ENCODE data around the gene PLXNB1.
A peak's percentile ranks its signal among the peaks of the same experiment; 100 is the strongest.
"Not testable (repeated sequence)": the region's sequence is repeated elsewhere in the genome, so short reads cannot be mapped to it uniquely, and the experiment has no call there.

The PLXNB1 gene

GRCh38 chr3:48463703-48464102, 33.8 kb upstream of the PLXNB1 start:
- DNase-seq (ENCODE audit: low read depth in 2 of 2) = no peak

GRCh38 chr3:48461767-48462166, 31.9 kb upstream of the PLXNB1 start:
- DNase-seq (ENCODE audit: low read depth in 2 of 2) = not testable (repeated sequence)

GRCh38 chr3:48460517-48460902, 30.6 kb upstream of the PLXNB1 start:
- DNase-seq (ENCODE audit: low read depth in 2 of 2) = no peak

- DNase-seq (ENCODE audit: low read depth in 2 of 2) = no peak
These were observed 30.1 kb upstream of the PLXNB1 start for GRCh38 chr3:48459773-48460516.

- DNase-seq (ENCODE audit: low read depth in 2 of 2) = no peak
These were observed 29.4 kb upstream of the PLXNB1 start for GRCh38 chr3:48459331-48459730.

GRCh38 chr3:48456456-48456855, 26.6 kb upstream of the PLXNB1 start:
- no peak for DNase-seq (ENCODE audit: low read depth in 2 of 2)

GRCh38 chr3:48451270-48451669, 21.4 kb upstream of the PLXNB1 start:
- DNase-seq (ENCODE audit: low read depth in 2 of 2) = no peak

GRCh38 chr3:48446425-48447193, 16.7 kb upstream of the PLXNB1 start, which contains the start of gene ATRIP:
Gene ATRIP (plus strand): TSS chr3:48446737. CDS start chr3:48446846, 109 bp downstream.
- peak; percentile 63 to 84 for DNase-seq (ENCODE audit: low read depth in 2 of 2)

GRCh38 chr3:48446043-48446424, 16.1 kb upstream of the PLXNB1 start:
- DNase-seq (ENCODE audit: low read depth in 2 of 2) = no peak

- no peak for DNase-seq (ENCODE audit: low read depth in 2 of 2)
These were observed 15.5 kb upstream of the PLXNB1 start for GRCh38 chr3:48445277-48445882.

GRCh38 chr3:48441940-48442339, 12.1 kb upstream of the PLXNB1 start:
- DNase-seq (ENCODE audit: low read depth in 2 of 2) = no peak

GRCh38 chr3:48440590-48440958, 10.7 kb upstream of the PLXNB1 start:
- DNase-seq (ENCODE audit: low read depth in 2 of 2) = no peak

- DNase-seq (ENCODE audit: low read depth in 2 of 2) = peak; percentile 97 to 98
These were observed 10.1 kb upstream of the PLXNB1 start, which contains the start of the genes CCDC51 and TMA7 for GRCh38 chr3:48439820-48440589. Gene CCDC51 (minus strand): TSS chr3:48440119. CDS start chr3:48435128, 4,991 bp downstream. Gene TMA7 (plus strand): TSS chr3:48440257. CDS start chr3:48440297, 40 bp downstream.

- no peak for DNase-seq (ENCODE audit: low read depth in 2 of 2)
These were observed 7.9 kb upstream of the PLXNB1 start for GRCh38 chr3:48437812-48438211.

GRCh38 chr3:48436855-48437254, 7.0 kb upstream of the PLXNB1 start:
- DNase-seq (ENCODE audit: low read depth in 2 of 2) = no peak

- no peak for DNase-seq (ENCODE audit: low read depth in 2 of 2)
These were observed 6.5 kb upstream of the PLXNB1 start for GRCh38 chr3:48436477-48436787.

GRCh38 chr3:48435774-48436476, 6.0 kb upstream of the PLXNB1 start:
- DNase-seq (ENCODE audit: low read depth in 2 of 2) = peak; percentile 70 to 74

- no peak for DNase-seq (ENCODE audit: low read depth in 2 of 2)
These were observed 5.3 kb upstream of the PLXNB1 start for GRCh38 chr3:48435223-48435595.

GRCh38 chr3:48434591-48435222, 4.8 kb upstream of the PLXNB1 start:
- no peak for DNase-seq (ENCODE audit: low read depth in 2 of 2)

GRCh38 chr3:48433472-48434118, 3.7 kb upstream of the PLXNB1 start:
- no peak for DNase-seq (ENCODE audit: low read depth in 2 of 2)
